Mesenchymal stem cell (in vitro differentiated cells and primary cell): Measurements from ENCODE around the gene PJA2.

Source experiments
- DNase-seq: peaks from one replicate; pipeline ENCODE4 v3.0.0-alpha.2; 2013
- H2AFZ ChIP-seq: one replicate; pipeline ENCODE4 v1.6.1; 2013; ENCODE audit warnings: low read depth, mild to moderate bottlenecking, control low read depth, inconsistent platforms, low read length, moderate library complexity
- H2AK5ac ChIP-seq: 2 replicates; pipeline ENCODE4 v1.6.1; 2013; ENCODE audit warnings: low read length, moderate library complexity, mild to moderate bottlenecking, inconsistent platforms; ENCODE audit not compliant: severe bottlenecking
- H2BK120ac ChIP-seq: one replicate; pipeline ENCODE4 v1.6.1; 2013; ENCODE audit warnings: low read depth, mild to moderate bottlenecking, inconsistent platforms, low read length, moderate library complexity
- H2BK12ac ChIP-seq, 2 experiments: one replicate each; pipeline ENCODE4 v1.6.1; 2013; ENCODE audit warnings: inconsistent platforms in 2 of 2, low read length in 2 of 2, mild to moderate bottlenecking in 2 of 2, moderate library complexity in 2 of 2, control low read depth in 1 of 2
- H2BK15ac ChIP-seq: one replicate; pipeline ENCODE4 v1.6.1; 2013; ENCODE audit warnings: mild to moderate bottlenecking, low read depth, inconsistent platforms; ENCODE audit not compliant: poor library complexity, severe bottlenecking
- H2BK5ac ChIP-seq: 2 replicates; pipeline ENCODE4 v1.6.1; 2013; ENCODE audit warnings: low read depth, mild to moderate bottlenecking, low read length, control low read depth, inconsistent platforms; ENCODE audit not compliant: poor library complexity, severe bottlenecking
- H3K14ac ChIP-seq, 2 experiments: one replicate each; pipeline ENCODE4 v1.6.1; 2013; ENCODE audit warnings: inconsistent platforms in 2 of 2, low read length in 2 of 2, control low read depth in 1 of 2, mild to moderate bottlenecking in 1 of 2, moderate library complexity in 1 of 2
- H3K18ac ChIP-seq, 2 experiments: one replicate each; pipeline ENCODE4 v1.6.1; 2013; ENCODE audit warnings: inconsistent platforms in 2 of 2, low read length in 2 of 2, control low read depth in 1 of 2, low read depth in 1 of 2, mild to moderate bottlenecking in 1 of 2
- H3K23ac ChIP-seq, 2 experiments: one replicate each; pipeline ENCODE4 v1.6.1; 2013; ENCODE audit warnings: inconsistent platforms in 2 of 2, low read length in 2 of 2, mild to moderate bottlenecking in 2 of 2, moderate library complexity in 2 of 2, control low read depth in 1 of 2
- H3K27ac ChIP-seq: 2 replicates; pipeline ENCODE4 v1.5.1; 2013; ENCODE audit warnings: mild to moderate bottlenecking, moderate library complexity, low read length, control low read depth, inconsistent platforms; ENCODE audit not compliant: poor library complexity, severe bottlenecking
- H3K27me3 ChIP-seq, 2 experiments: 2 replicates each; pipeline versions ENCODE4 v1.6.1 to v1.7.0; 2013; ENCODE audit warnings: low read length in 2 of 2, mild to moderate bottlenecking in 2 of 2, moderate library complexity in 2 of 2, control low read depth in 1 of 2, inconsistent platforms in 1 of 2; ENCODE audit not compliant: control insufficient read depth in 1 of 2, insufficient read depth in 1 of 2
- H3K36me3 ChIP-seq, 2 experiments: 2 replicates each; pipeline versions ENCODE4 v1.6.1 to v1.7.0; 2013; ENCODE audit warnings: low read length in 2 of 2, control low read depth in 1 of 2, inconsistent platforms in 1 of 2, low read depth in 1 of 2, mild to moderate bottlenecking in 1 of 2; ENCODE audit not compliant: insufficient read depth in 2 of 2, control insufficient read depth in 1 of 2
- H3K4ac ChIP-seq, 2 experiments: one replicate each; pipeline ENCODE4 v1.6.1; 2013; ENCODE audit warnings: inconsistent platforms in 2 of 2, low read length in 2 of 2, mild to moderate bottlenecking in 2 of 2, moderate library complexity in 2 of 2, control low read depth in 1 of 2, low read depth in 1 of 2
- H3K4me1 ChIP-seq: 2 replicates; pipeline ENCODE4 v1.6.1; 2013; ENCODE audit warnings: low read depth, low read length, control low read depth; ENCODE audit not compliant: control insufficient read depth, insufficient read depth
- H3K4me2 ChIP-seq: 2 replicates; pipeline ENCODE4 v1.6.1; 2013; ENCODE audit warnings: low read length, mild to moderate bottlenecking, inconsistent platforms; ENCODE audit not compliant: poor library complexity, severe bottlenecking
- H3K4me3 ChIP-seq, 2 experiments: 2 replicates each; pipeline versions ENCODE4 v1.5.1 to v1.7.0; 2013; ENCODE audit warnings: low read length in 2 of 2, mild to moderate bottlenecking in 2 of 2, control low read depth in 1 of 2, low read depth in 1 of 2; ENCODE audit not compliant: insufficient read depth in 1 of 2
- H3K79me1 ChIP-seq: replicated peaks from 2 replicates; pipeline ENCODE4 v1.6.1; 2013; ENCODE audit warnings: mild to moderate bottlenecking, control low read depth, low read length, inconsistent platforms; ENCODE audit not compliant: poor library complexity, severe bottlenecking
- H3K9ac ChIP-seq: 2 replicates; pipeline ENCODE4 v1.7.0; 2013; ENCODE audit warnings: mild to moderate bottlenecking, low read length, moderate library complexity
- H3K9me3 ChIP-seq: 2 replicates; pipeline ENCODE4 v1.7.0; 2013; ENCODE audit warnings: mild to moderate bottlenecking, low read length; ENCODE audit not compliant: control insufficient read depth
- H4K8ac ChIP-seq: one replicate; pipeline ENCODE4 v1.6.1; 2013; ENCODE audit warnings: inconsistent platforms, mild to moderate bottlenecking, low read length, moderate library complexity
- H4K91ac ChIP-seq: one replicate; pipeline ENCODE4 v1.6.1; 2013; ENCODE audit warnings: mild to moderate bottlenecking, low read length, inconsistent platforms
- WGBS: methylation state at CpG from one replicate; pipeline ENCODE4 v1.1.7; 2013; ENCODE audit warnings: mixed read lengths; 5-methylcytosine and 5-hydroxymethylcytosine counted together

The PJA2 gene

GRCh38 chr5:109345699-109346098 is 64.1 kb downstream of the PJA2 start:
- no peaks in the 10 kb centered on the region for H3K9me3 ChIP-seq
- no peak overlapping the region for H3K23ac ChIP-seq
- H2BK15ac ChIP-seq = no peak overlapping the region
- no peak overlapping the region for H2AFZ ChIP-seq
- no peak overlapping the region for H2BK120ac ChIP-seq
- H3K36me3 ChIP-seq = peaks cover 7 to 66% of the 10 kb centered on the region in 2 experiments
- no peaks in the 10 kb centered on the region for H3K4me1 ChIP-seq
- no peak overlapping the region for H3K4ac ChIP-seq
- no peak overlapping the region for H2BK5ac ChIP-seq
- H4K8ac ChIP-seq = no peak overlapping the region
- H3K79me1 ChIP-seq = peaks cover 20% of the 10 kb centered on the region
- DNase-seq = no peak
- no peak overlapping the region for H3K4me2 ChIP-seq
- no peak overlapping the region for H3K18ac ChIP-seq
- H2AK5ac ChIP-seq = no peak overlapping the region
- no peak overlapping the region for H3K4me3 ChIP-seq
- no peak overlapping the region for H3K27ac ChIP-seq
- H4K91ac ChIP-seq = no peak overlapping the region
- no peaks in the 10 kb centered on the region for H3K27me3 ChIP-seq
- 100% methylated on average over 1 of the region's 2 CpGs for WGBS
- H3K9ac ChIP-seq = no peak overlapping the region
- no peak overlapping the region for H3K14ac ChIP-seq
- no peak overlapping the region for H2BK12ac ChIP-seq

- Histone ChIP-seq H2BK15ac (no peak overlapping the region), H3K79me1 (peaks cover 6% of the 10 kb centered on the region), H3K27ac (no peak overlapping the region), H3K4me3 (no peak overlapping the region), H3K18ac (no peak overlapping the region), H2BK12ac (no peak overlapping the region), H3K4me1 (no peaks in the 10 kb centered on the region), H2AFZ (no peak overlapping the region), H3K9me3 (no peaks in the 10 kb centered on the region), H3K27me3 (no peaks in the 10 kb centered on the region), H3K23ac (no peak overlapping the region), H4K91ac (no peak overlapping the region), H2BK5ac (no peak overlapping the region), H2AK5ac (no peak overlapping the region), H3K4me2 (no peak overlapping the region), H2BK120ac (no peak overlapping the region), H3K4ac (no peak overlapping the region), H3K14ac (no peak overlapping the region), H3K36me3 (peaks cover 3 to 63% of the 10 kb centered on the region in 2 experiments), H4K8ac (no peak overlapping the region), H3K9ac (no peak overlapping the region)
- no peak for DNase-seq
- 97% methylated on average over 1 of the region's 5 CpGs for WGBS
These were observed 69.4 kb downstream of the PJA2 start for GRCh38 chr5:109340351-109340750.

GRCh38 chr5:109335114-109335513 is 74.7 kb downstream of the PJA2 start:
- Histone ChIP-seq H2BK120ac (no peak overlapping the region), H2BK15ac (no peak overlapping the region), H4K8ac (no peak overlapping the region), H3K18ac (no peak overlapping the region), H3K4ac (no peak overlapping the region), H2BK12ac (no peak overlapping the region), H3K14ac (no peak overlapping the region), H2BK5ac (no peak overlapping the region), H3K4me2 (no peak overlapping the region), H3K4me3 (no peak overlapping the region), H3K4me1 (no peaks in the 10 kb centered on the region), H4K91ac (no peak overlapping the region), H2AK5ac (no peak overlapping the region), H3K27me3 (no peaks in the 10 kb centered on the region), H3K9ac (no peak overlapping the region), H3K9me3 (no peaks in the 10 kb centered on the region), H2AFZ (no peak overlapping the region), H3K36me3 (peaks cover 3 to 77% of the 10 kb centered on the region in 2 experiments), H3K27ac (no peak overlapping the region), H3K79me1 (peaks cover 8% of the 10 kb centered on the region), H3K23ac (no peak overlapping the region)
- no peak for DNase-seq

- H2BK5ac ChIP-seq = no peak overlapping the region
- H3K18ac ChIP-seq = no peak overlapping the region
- no peak overlapping the region for H2AFZ ChIP-seq
- H4K8ac ChIP-seq = no peak overlapping the region
- H3K4ac ChIP-seq = no peak overlapping the region
- no peak overlapping the region for H3K4me3 ChIP-seq
- H3K14ac ChIP-seq = no peak overlapping the region
- H2BK12ac ChIP-seq = no peak overlapping the region
- no peak overlapping the region for H3K23ac ChIP-seq
- H3K4me1 ChIP-seq = no peaks in the 10 kb centered on the region
- no peak overlapping the region for H3K4me2 ChIP-seq
- WGBS = 82% methylated on average over 1 of the region's 1 CpG
- H3K79me1 ChIP-seq = peaks cover 8% of the 10 kb centered on the region
- H2AK5ac ChIP-seq = no peak overlapping the region
- H2BK120ac ChIP-seq = no peak overlapping the region
- H3K36me3 ChIP-seq = peaks cover 3 to 66% of the 10 kb centered on the region in 2 experiments
- no peak overlapping the region for H2BK15ac ChIP-seq
- DNase-seq = no peak
- H4K91ac ChIP-seq = no peak overlapping the region
- no peak overlapping the region for H3K9ac ChIP-seq
- no peak overlapping the region for H3K27ac ChIP-seq
- no peaks in the 10 kb centered on the region for H3K9me3 ChIP-seq
- no peaks in the 10 kb centered on the region for H3K27me3 ChIP-seq
These were observed 75.7 kb downstream of the PJA2 start for GRCh38 chr5:109334056-109334455.
